Measurements from ENCODE around the gene IL6ST. TPM values are rescaled to one million over a fixed set of nuclear protein-coding genes. Genes with fewer than 3 reads are reported as not detected.

IL6ST gene
- total RNA-seq, 4 donors from 2014 or later: 88.8 to 179 (median 116) TPM

DNA sequence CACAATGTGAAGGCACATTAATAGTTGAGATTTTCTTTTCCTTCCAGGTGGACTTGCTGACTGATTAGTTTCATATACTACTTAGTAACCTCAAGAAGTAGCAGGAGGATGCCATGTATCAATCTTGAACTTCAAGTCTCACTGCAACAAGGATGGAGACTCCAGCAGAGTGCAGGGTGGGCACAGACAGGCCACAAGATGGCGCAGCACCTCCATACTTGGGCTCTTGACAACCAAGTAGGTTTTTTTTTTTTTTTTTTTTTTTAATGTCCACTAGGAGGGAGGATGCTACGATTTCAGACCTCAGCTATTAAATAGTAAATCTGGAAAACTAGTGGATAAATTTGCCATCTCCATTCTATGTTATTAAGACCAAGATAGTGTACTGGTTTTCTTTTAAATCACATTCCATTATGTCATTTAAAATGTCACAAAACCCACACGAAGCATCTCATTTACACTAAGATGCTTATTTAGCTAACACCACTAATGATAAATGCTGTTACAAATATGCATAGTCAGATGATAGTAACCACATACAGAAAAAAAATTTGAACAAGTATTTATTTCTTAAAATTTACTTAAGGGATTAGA is 58.6 kb downstream of the IL6ST start:
- H3K4me3 ChIP-seq: no peak overlapping the region

DNA sequence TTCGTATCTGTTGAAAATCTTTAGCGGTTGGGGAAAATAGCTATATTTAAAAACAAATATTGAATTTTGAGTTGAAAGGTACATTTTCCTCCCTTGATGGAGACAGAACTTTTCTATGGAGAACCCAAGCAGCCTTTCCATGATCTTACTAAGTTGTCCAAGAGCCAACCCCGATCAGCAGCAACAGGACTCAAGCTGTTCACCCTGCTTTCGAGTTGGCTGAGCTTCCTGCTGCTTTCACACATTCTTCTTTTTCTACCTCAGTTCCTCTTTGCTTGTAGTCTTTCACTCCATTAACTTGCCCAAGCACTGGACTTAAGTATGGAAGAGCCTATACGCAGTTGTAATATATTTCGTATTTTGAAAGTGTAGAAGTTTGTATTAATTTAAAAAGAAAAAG is 59.4 kb downstream of the IL6ST start:
- H3K27me3 ChIP-seq: no peaks in the 10 kb centered on the region

More for the DNA sequence above, 58.6 kb downstream of the IL6ST start:
- H3K36me3 ChIP-seq: peaks cover 0 to 32% (median 0%) of the 10 kb centered on the region in 3 donors
- H3K9me3 ChIP-seq: no peaks in the 10 kb centered on the region
- TF ChIP-seq, protein P1, sequence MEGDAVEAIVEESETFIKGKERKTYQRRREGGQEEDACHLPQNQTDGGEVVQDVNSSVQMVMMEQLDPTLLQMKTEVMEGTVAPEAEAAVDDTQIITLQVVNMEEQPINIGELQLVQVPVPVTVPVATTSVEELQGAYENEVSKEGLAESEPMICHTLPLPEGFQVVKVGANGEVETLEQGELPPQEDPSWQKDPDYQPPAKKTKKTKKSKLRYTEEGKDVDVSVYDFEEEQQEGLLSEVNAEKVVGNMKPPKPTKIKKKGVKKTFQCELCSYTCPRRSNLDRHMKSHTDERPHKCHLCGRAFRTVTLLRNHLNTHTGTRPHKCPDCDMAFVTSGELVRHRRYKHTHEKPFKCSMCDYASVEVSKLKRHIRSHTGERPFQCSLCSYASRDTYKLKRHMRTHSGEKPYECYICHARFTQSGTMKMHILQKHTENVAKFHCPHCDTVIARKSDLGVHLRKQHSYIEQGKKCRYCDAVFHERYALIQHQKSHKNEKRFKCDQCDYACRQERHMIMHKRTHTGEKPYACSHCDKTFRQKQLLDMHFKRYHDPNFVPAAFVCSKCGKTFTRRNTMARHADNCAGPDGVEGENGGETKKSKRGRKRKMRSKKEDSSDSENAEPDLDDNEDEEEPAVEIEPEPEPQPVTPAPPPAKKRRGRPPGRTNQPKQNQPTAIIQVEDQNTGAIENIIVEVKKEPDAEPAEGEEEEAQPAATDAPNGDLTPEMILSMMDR (IDR thresholded peaks at IDR 0.05): peak; percentile 60 to 83 (median 74)
- TF ChIP-seq POLR2A (IDR thresholded peaks at IDR 0.05): no peak
- H3K4me1 ChIP-seq: no peaks in the 10 kb centered on the region
- no peak overlapping the region for H3K27ac ChIP-seq
- H3K27me3 ChIP-seq: no peaks in the 10 kb centered on the region
- peak; percentile 77 to 91 (median 84) for DNase-seq

DNA sequence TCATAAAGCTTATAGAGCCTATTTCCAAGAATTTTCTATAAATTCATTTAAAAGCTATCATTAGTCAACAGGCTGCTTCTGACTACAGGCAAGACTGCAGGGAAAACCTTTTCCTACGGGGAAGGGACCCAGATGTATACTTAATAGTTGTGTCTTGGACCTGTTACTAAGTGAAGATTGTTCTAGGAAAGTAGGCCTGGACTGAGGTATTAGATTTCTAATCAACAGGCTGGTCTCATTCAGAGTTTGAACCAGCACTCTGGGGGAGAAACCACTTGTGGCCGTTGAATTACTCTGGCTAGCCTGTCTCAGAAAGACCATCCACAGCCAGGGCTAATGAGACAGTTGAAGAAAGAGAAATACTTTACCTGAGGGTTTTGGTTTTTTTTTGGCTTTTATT is 60.0 kb downstream of the IL6ST start:
- H3K27ac ChIP-seq: no peak overlapping the region
- H3K36me3 ChIP-seq: peaks cover 0 to 18% (median 0%) of the 10 kb centered on the region in 3 donors
- H3K4me1 ChIP-seq: no peaks in the 10 kb centered on the region
- H3K9me3 ChIP-seq: no peaks in the 10 kb centered on the region
- H3K4me3 ChIP-seq: no peak overlapping the region
- DNase-seq: no peak
- no peak for TF ChIP-seq POLR2A (IDR thresholded peaks at IDR 0.05)
- TF ChIP-seq, protein P1 (IDR thresholded peaks at IDR 0.05): no peak
- H3K27me3 ChIP-seq: no peaks in the 10 kb centered on the region

More for the DNA sequence above, 59.4 kb downstream of the IL6ST start:
- no peak for DNase-seq
- no peak overlapping the region for H3K4me3 ChIP-seq
- no peaks in the 10 kb centered on the region for H3K4me1 ChIP-seq
- H3K9me3 ChIP-seq: no peaks in the 10 kb centered on the region
- TF ChIP-seq POLR2A (IDR thresholded peaks at IDR 0.05): no peak
- TF ChIP-seq, protein P1 (IDR thresholded peaks at IDR 0.05): no peak
- H3K36me3 ChIP-seq: peaks cover 0 to 23% (median 0%) of the 10 kb centered on the region in 3 donors
- no peak overlapping the region for H3K27ac ChIP-seq

DNA sequence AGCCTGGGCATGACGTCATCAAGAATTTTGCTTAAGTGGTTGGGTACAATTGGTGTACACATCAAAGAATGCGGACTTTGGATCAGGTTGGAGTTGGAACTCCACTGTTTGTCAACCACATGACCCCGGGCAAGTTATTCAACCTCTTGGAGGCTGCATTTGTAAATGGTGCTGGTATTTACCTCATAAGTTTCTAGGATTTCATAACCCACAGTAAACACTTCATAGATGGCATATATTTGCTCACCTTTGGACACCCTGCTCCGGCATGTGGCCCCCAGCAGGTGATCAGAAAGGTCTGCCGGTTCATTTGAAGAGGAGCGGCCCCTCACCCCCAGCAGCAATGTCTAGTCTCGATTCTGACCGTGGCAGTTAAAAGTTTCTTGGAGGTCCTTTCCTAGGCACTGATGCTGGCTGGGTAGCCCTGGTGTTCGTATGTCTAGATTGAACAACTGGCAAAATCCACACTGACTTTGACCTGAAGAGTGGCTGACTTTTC is 60.6 kb downstream of the IL6ST start:
- H3K36me3 ChIP-seq: peaks cover 0 to 12% (median 0%) of the 10 kb centered on the region in 3 donors
- no peak for DNase-seq
- H3K4me3 ChIP-seq: no peak overlapping the region
- H3K9me3 ChIP-seq: no peaks in the 10 kb centered on the region
- H3K4me1 ChIP-seq: no peaks in the 10 kb centered on the region
- no peaks in the 10 kb centered on the region for H3K27me3 ChIP-seq
- TF ChIP-seq, protein P1 (IDR thresholded peaks at IDR 0.05): no peak
- no peak for TF ChIP-seq POLR2A (IDR thresholded peaks at IDR 0.05)
- H3K27ac ChIP-seq: no peak overlapping the region

DNA sequence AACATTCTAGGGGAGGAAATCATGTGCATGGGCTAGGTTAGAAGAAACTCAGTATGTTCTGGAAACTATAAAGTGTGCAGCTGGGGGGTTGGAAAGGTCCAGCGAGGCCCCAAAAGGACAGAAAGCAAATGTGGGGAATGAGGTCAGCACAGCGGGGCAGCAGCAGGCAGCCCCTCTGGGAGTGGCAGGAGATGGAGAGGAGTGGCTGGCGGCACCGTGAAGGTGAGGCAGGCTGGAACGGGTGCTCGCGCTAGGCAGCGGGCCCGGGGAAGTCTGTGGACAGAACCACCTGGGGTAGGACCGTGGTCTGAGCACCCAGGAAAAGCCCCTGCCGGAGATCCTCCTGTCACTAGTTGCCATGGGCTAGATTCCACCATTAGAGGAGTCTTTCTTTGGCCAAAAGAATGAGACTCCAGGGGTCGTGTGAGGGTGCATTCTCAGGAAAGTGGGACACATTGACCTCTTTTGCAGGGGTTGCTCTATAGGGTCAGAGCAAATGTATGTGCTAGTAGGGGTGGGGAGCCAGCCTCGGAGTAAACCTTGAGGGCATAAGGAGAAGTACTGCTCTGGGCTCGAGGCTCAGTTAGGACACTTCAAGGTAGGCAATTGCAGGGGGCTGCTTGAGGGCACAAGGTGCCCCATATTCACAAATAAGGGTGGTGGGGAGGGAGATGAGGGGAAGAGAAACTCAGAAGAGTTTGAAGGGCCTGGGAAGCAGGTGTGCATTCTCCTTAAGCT is 61.2 kb downstream of the IL6ST start:
- Histone ChIP-seq H3K9me3 (no peaks in the 10 kb centered on the region), H3K4me3 (no peak overlapping the region), H3K27ac (no peak overlapping the region), H3K36me3 (peaks cover 0 to 6% (median 0%) of the 10 kb centered on the region in 3 donors), H3K27me3 (no peaks in the 10 kb centered on the region), H3K4me1 (no peaks in the 10 kb centered on the region)
- TF ChIP-seq, protein P1 (IDR thresholded peaks at IDR 0.05): no peak
- no peak for TF ChIP-seq POLR2A (IDR thresholded peaks at IDR 0.05)
- no peak for DNase-seq

Data from Peyer's patch (tissue), 4 donors.